ENCODE results near the gene GSTM1.

DNA sequence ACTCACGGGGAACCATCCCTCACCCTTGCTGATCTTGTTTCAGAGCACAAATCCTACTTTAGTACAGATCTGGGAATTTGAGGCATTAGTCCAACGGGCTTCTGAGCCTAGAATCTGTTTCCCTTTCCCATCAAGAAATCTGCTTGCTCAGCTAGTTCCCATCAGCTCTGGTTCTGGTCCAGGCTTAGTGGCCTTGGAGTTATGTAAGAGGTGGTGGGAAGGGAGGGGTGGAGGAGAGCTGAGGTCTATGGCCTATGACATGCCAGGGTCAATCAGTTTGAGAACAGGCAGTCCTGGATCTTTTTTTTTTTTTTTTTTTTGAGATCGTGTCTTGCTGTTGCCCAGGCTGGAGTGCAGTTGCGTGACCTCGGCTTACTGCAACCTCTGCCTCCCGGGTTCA, 4.1 kb downstream of the GSTM1 start:
- TF ChIP-seq, protein P1, sequence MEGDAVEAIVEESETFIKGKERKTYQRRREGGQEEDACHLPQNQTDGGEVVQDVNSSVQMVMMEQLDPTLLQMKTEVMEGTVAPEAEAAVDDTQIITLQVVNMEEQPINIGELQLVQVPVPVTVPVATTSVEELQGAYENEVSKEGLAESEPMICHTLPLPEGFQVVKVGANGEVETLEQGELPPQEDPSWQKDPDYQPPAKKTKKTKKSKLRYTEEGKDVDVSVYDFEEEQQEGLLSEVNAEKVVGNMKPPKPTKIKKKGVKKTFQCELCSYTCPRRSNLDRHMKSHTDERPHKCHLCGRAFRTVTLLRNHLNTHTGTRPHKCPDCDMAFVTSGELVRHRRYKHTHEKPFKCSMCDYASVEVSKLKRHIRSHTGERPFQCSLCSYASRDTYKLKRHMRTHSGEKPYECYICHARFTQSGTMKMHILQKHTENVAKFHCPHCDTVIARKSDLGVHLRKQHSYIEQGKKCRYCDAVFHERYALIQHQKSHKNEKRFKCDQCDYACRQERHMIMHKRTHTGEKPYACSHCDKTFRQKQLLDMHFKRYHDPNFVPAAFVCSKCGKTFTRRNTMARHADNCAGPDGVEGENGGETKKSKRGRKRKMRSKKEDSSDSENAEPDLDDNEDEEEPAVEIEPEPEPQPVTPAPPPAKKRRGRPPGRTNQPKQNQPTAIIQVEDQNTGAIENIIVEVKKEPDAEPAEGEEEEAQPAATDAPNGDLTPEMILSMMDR (IDR thresholded peaks at IDR 0.05), result no peak
- TF ChIP-seq POLR2A (IDR thresholded peaks at IDR 0.05), result no peak
